MV-4-11 (cell line): ENCODE results near the gene FCHO1.
A peak's percentile ranks its signal among the peaks of the same experiment; 100 is the strongest.
"Not testable (repeated sequence)": the region's sequence is repeated elsewhere in the genome, so short reads cannot be mapped to it uniquely, and the experiment has no call there.

Experiments
- DNase-seq: peaks from one replicate; lab custom pipeline; 2025; lab: John Stamatoyannopoulos, UW

FCHO1 gene

GRCh38 chr19:17794731-17795494 lies 43.6 kb downstream of the FCHO1 start, which contains the start of gene B3GNT3:
TSS of gene B3GNT3 (plus strand) at chr19:17795138. CDS start at chr19:17807808, 12,670 bp downstream.
- no peak for DNase-seq

GRCh38 chr19:17795495-17795856 lies 44.2 kb downstream of the FCHO1 start:
- DNase-seq, result no peak

GRCh38 chr19:17796013-17796837 lies 44.9 kb downstream of the FCHO1 start:
- DNase-seq, result no peak

- DNase-seq, result no peak
Observed at GRCh38 chr19:17796838-17797423, 45.7 kb downstream of the FCHO1 start.

- peak; percentile 28 for DNase-seq
Observed at GRCh38 chr19:17797424-17798201, 46.3 kb downstream of the FCHO1 start.

- DNase-seq, result not testable (repeated sequence)
Observed at GRCh38 chr19:17798599-17798998, 47.3 kb downstream of the FCHO1 start.

- DNase-seq, result no peak
Observed at GRCh38 chr19:17802137-17802858, 51.0 kb downstream of the FCHO1 start.

- DNase-seq, result peak; percentile 89
Observed at GRCh38 chr19:17803264-17803896, 52.1 kb downstream of the FCHO1 start.

- DNase-seq, result no peak
Observed at GRCh38 chr19:17805427-17805826, 54.1 kb downstream of the FCHO1 start.

GRCh38 chr19:17806945-17807344 lies 55.7 kb downstream of the FCHO1 start:
- peak; percentile 71 for DNase-seq

- no peak for DNase-seq
Observed at GRCh38 chr19:17807731-17808316, 56.5 kb downstream of the FCHO1 start.

- DNase-seq, result no peak
Observed at GRCh38 chr19:17811103-17811502, 59.8 kb downstream of the FCHO1 start.

GRCh38 chr19:17811681-17812080 lies 60.4 kb downstream of the FCHO1 start:
- DNase-seq, result no peak

- no peak for DNase-seq
Observed at GRCh38 chr19:17812099-17812498, 60.8 kb downstream of the FCHO1 start.

GRCh38 chr19:17817668-17818363 lies 66.5 kb downstream of the FCHO1 start:
- DNase-seq, result no peak

GRCh38 chr19:17821190-17821589 lies 69.9 kb downstream of the FCHO1 start, which contains the start of gene INSL3:
TSS of gene INSL3 (minus strand) at chr19:17821519. CDS start at chr19:17821506, 13 bp downstream.
- DNase-seq, result no peak

GRCh38 chr19:17824339-17824738 lies 73.1 kb downstream of the FCHO1 start:
- DNase-seq, result no peak

GRCh38 chr19:17826508-17827056 lies 75.3 kb downstream of the FCHO1 start:
- DNase-seq, result no peak

GRCh38 chr19:17829855-17830566 lies 78.7 kb downstream of the FCHO1 start:
- DNase-seq, result no peak
